Osteoblast (primary cell): Measurements from ENCODE around the gene PDE11A. TPM values are rescaled to one million over a fixed set of nuclear protein-coding genes. Genes with fewer than 3 reads are reported as not detected.

Source experiments
- DNase-seq: peaks from one replicate; pipeline ENCODE4 v3.0.0; 2011; ENCODE audit warnings: low spot score, mixed read lengths; ENCODE audit not compliant: insufficient read length; ENCODE audit errors: missing footprints
- H2AFZ ChIP-seq: 2 replicates; pipeline ENCODE4 v1.6.0; 2011; ENCODE audit warnings: mild to moderate bottlenecking, low read length
- H3K27ac ChIP-seq: 2 replicates; pipeline ENCODE4 v1.5.1; 2011; ENCODE audit warnings: mild to moderate bottlenecking, low read depth, low read length, moderate library complexity
- H3K27me3 ChIP-seq: 2 replicates; pipeline ENCODE4 v1.6.0; 2012; ENCODE audit warnings: mild to moderate bottlenecking, control low read depth, inconsistent platforms, low read length, moderate library complexity; ENCODE audit not compliant: insufficient read depth
- H3K36me3 ChIP-seq: 2 replicates; pipeline ENCODE4 v1.5.1; 2011; ENCODE audit warnings: mild to moderate bottlenecking, low read length, control low read depth, moderate library complexity; ENCODE audit not compliant: insufficient read depth
- H3K4me1 ChIP-seq: 2 replicates; pipeline ENCODE4 v1.5.1; 2011; ENCODE audit warnings: mild to moderate bottlenecking, low read length, control low read depth, moderate library complexity; ENCODE audit not compliant: insufficient read depth
- H3K4me2 ChIP-seq: 2 replicates; pipeline ENCODE4 v1.6.0; 2011; ENCODE audit warnings: mild to moderate bottlenecking, low read length; ENCODE audit not compliant: insufficient read depth
- H3K4me3 ChIP-seq: fragments of 200-600 bp; sonication (generic); 3 replicates; pipeline ENCODE4 v1.5.1; 2012; ENCODE audit warnings: mild to moderate bottlenecking, low read length, inconsistent platforms; ENCODE audit not compliant: insufficient read depth
- H3K79me2 ChIP-seq: 2 replicates; pipeline ENCODE4 v1.6.0; 2012; ENCODE audit warnings: mild to moderate bottlenecking, low read length, control low read depth, inconsistent platforms; ENCODE audit not compliant: insufficient read depth
- H3K9me3 ChIP-seq: 2 replicates; pipeline ENCODE4 v1.5.1; 2011; ENCODE audit warnings: low read depth, low read length, control low read depth
- H4K20me1 ChIP-seq: 2 replicates; pipeline ENCODE4 v1.6.0; 2012; ENCODE audit warnings: mild to moderate bottlenecking, low read length, control low read depth; ENCODE audit not compliant: insufficient read depth
- CTCF ChIP-seq: IDR thresholded peaks from 2 replicates; pipeline ENCODE4 v1.5.1; 2011; ENCODE audit warnings: mild to moderate bottlenecking, low read depth, low read length, moderate library complexity; ENCODE audit errors: extremely low read depth
- total RNA-seq: library from RNA; depleted of rRNA; stranded (reverse); fragments of >200 nt; gene quantifications from 2 replicates; pipeline ENCODE4 v1.2.3, GENCODE V29; 2012

The PDE11A gene
- total RNA-seq, 1 donor, result 0.36 TPM

GRCh38 chr2:177640423-177640822 is 432.2 kb downstream of the PDE11A start:
- Histone ChIP-seq H3K4me3 (no peak overlapping the region), H3K27me3 (no peaks in the 10 kb centered on the region), H3K4me2 (no peak overlapping the region), H4K20me1 (no peaks in the 10 kb centered on the region), H3K9me3 (no peaks in the 10 kb centered on the region), H2AFZ (no peak overlapping the region), H3K36me3 (no peaks in the 10 kb centered on the region), H3K79me2 (no peaks in the 10 kb centered on the region), H3K4me1 (no peaks in the 10 kb centered on the region), H3K27ac (no peak overlapping the region)
- TF ChIP-seq CTCF, result no peak
- no peak for DNase-seq

GRCh38 chr2:177639262-177639914 is 433.2 kb downstream of the PDE11A start:
- Histone ChIP-seq H3K4me3 (no peak overlapping the region), H4K20me1 (no peaks in the 10 kb centered on the region), H3K27me3 (no peaks in the 10 kb centered on the region), H2AFZ (no peak overlapping the region), H3K4me2 (no peak overlapping the region), H3K9me3 (no peaks in the 10 kb centered on the region), H3K4me1 (no peaks in the 10 kb centered on the region), H3K79me2 (no peaks in the 10 kb centered on the region), H3K27ac (no peak overlapping the region), H3K36me3 (no peaks in the 10 kb centered on the region)
- no peak for DNase-seq
- no peak for TF ChIP-seq CTCF

GRCh38 chr2:177638507-177638906 is 434.1 kb downstream of the PDE11A start:
- Histone ChIP-seq H3K27ac (no peak overlapping the region), H3K79me2 (no peaks in the 10 kb centered on the region), H4K20me1 (no peaks in the 10 kb centered on the region), H3K27me3 (no peaks in the 10 kb centered on the region), H3K4me2 (no peak overlapping the region), H3K4me3 (no peak overlapping the region), H3K9me3 (no peaks in the 10 kb centered on the region), H2AFZ (no peak overlapping the region), H3K4me1 (no peaks in the 10 kb centered on the region), H3K36me3 (no peaks in the 10 kb centered on the region)
- no peak for TF ChIP-seq CTCF
- no peak for DNase-seq

GRCh38 chr2:177636672-177637071 is 435.9 kb downstream of the PDE11A start:
- no peaks in the 10 kb centered on the region for H3K36me3 ChIP-seq
- no peaks in the 10 kb centered on the region for H3K27me3 ChIP-seq
- H3K4me3 ChIP-seq, result no peak overlapping the region
- no peak overlapping the region for H3K27ac ChIP-seq
- TF ChIP-seq CTCF, result no peak
- no peak for DNase-seq
- H3K79me2 ChIP-seq, result no peaks in the 10 kb centered on the region
- no peaks in the 10 kb centered on the region for H3K9me3 ChIP-seq
- H4K20me1 ChIP-seq, result no peaks in the 10 kb centered on the region
- no peaks in the 10 kb centered on the region for H3K4me1 ChIP-seq
- H3K4me2 ChIP-seq, result no peak overlapping the region
- H2AFZ ChIP-seq, result no peak overlapping the region
